Suprapubic skin (tissue), 4 donors: ENCODE data around the gene HES3. TPM values are rescaled to one million over a fixed set of nuclear protein-coding genes. Genes with fewer than 3 reads are reported as not detected.

Experiments
- DNase-seq, 2 donors: peaks; one replicate each; pipeline ENCODE4 v3.0.0-alpha.2; 2019; ENCODE audit warnings: low spot score in 2 of 2
- H3K27ac ChIP-seq: fragments of 200-600 bp; sonication (generic); one replicate; pipeline ENCODE4 v1.5.1; 2019
- H3K27me3 ChIP-seq: fragments of 200-600 bp; sonication (generic); one replicate; pipeline ENCODE4 v1.5.1; 2019
- H3K36me3 ChIP-seq: fragments of 200-600 bp; sonication (generic); one replicate; pipeline ENCODE4 v1.5.1; 2019
- H3K4me1 ChIP-seq: fragments of 200-600 bp; sonication (generic); one replicate; pipeline ENCODE4 v1.5.1; 2019
- H3K4me3 ChIP-seq: fragments of 200-600 bp; sonication (generic); one replicate; pipeline ENCODE4 v1.5.1; 2019; ENCODE audit warnings: mild to moderate bottlenecking
- H3K9me3 ChIP-seq: fragments of 200-600 bp; sonication (generic); one replicate; pipeline ENCODE4 v1.5.1; 2019
- EP300 ChIP-seq: sonication (generic); formaldehyde crosslinking; IDR thresholded peaks from one replicate; pipeline ENCODE4 v1.6.1; 2017; ENCODE audit warnings: antibody characterized with exemption
- POLR2A ChIP-seq, 2 donors: fragments of 450-650 bp; IDR thresholded peaks; one replicate each; pipeline ENCODE4 v1.6.1; 2017; ENCODE audit warnings: antibody characterized with exemption in 2 of 2, mild to moderate bottlenecking in 2 of 2, moderate library complexity in 2 of 2
- POLR2AphosphoS5 ChIP-seq, 3 donors: sonication (generic); formaldehyde crosslinking; IDR thresholded peaks; one replicate each; pipeline ENCODE4 v1.6.1; 2017; ENCODE audit warnings: antibody characterized with exemption in 3 of 3
- WGBS: methylation state at CpG from one replicate; pipeline ENCODE4 v1.1.5; 2018; 5-methylcytosine and 5-hydroxymethylcytosine counted together
- total RNA-seq, 4 donors: library from RNA; depleted of rRNA; stranded (reverse); fragments of >200 nt; gene quantifications; one replicate each; pipeline ENCODE4 v1.1.0, GENCODE V29; 2016
- TF ChIP-seq, protein P1 (sequence below), 2 donors: fragments of 200-600 bp in 1 of 2; fragments of 450-650 bp in 1 of 2; sonication (generic) in 1 of 2; IDR thresholded peaks; one replicate each; pipeline ENCODE4 v1.5.1; 2016 to 2019; ENCODE audit warnings: antibody characterized with exemption in 2 of 2, mild to moderate bottlenecking in 1 of 2, moderate library complexity in 1 of 2

HES3 gene
- total RNA-seq, 4 donors from 2014 or later = not detected

- Histone ChIP-seq H3K4me1 (peaks cover 14% of the 10 kb centered on the region), H3K27ac (no peak overlapping the region), H3K4me3 (no peak overlapping the region), H3K9me3 (no peaks in the 10 kb centered on the region), H3K36me3 (no peaks in the 10 kb centered on the region), H3K27me3 (no peaks in the 10 kb centered on the region)
- no peak for DNase-seq
- TF ChIP-seq, protein P1, sequence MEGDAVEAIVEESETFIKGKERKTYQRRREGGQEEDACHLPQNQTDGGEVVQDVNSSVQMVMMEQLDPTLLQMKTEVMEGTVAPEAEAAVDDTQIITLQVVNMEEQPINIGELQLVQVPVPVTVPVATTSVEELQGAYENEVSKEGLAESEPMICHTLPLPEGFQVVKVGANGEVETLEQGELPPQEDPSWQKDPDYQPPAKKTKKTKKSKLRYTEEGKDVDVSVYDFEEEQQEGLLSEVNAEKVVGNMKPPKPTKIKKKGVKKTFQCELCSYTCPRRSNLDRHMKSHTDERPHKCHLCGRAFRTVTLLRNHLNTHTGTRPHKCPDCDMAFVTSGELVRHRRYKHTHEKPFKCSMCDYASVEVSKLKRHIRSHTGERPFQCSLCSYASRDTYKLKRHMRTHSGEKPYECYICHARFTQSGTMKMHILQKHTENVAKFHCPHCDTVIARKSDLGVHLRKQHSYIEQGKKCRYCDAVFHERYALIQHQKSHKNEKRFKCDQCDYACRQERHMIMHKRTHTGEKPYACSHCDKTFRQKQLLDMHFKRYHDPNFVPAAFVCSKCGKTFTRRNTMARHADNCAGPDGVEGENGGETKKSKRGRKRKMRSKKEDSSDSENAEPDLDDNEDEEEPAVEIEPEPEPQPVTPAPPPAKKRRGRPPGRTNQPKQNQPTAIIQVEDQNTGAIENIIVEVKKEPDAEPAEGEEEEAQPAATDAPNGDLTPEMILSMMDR (IDR thresholded peaks at IDR 0.05) = no peak
- TF ChIP-seq POLR2A (IDR thresholded peaks at IDR 0.05) = no peak
- TF ChIP-seq EP300 = no peak
- no peak for TF ChIP-seq POLR2AphosphoS5 (IDR thresholded peaks at IDR 0.05)
- WGBS = 94% methylated on average over 10 of the region's 10 CpGs
Measured at GRCh38 chr1:6279066-6279465, 35.1 kb downstream of the HES3 start.

- no peak for TF ChIP-seq EP300
- TF ChIP-seq, protein P1 (IDR thresholded peaks at IDR 0.05) = no peak
- TF ChIP-seq POLR2AphosphoS5 (IDR thresholded peaks at IDR 0.05) = no peak
- no peak for TF ChIP-seq POLR2A (IDR thresholded peaks at IDR 0.05)
Measured at GRCh38 chr1:6279613-6280383, 35.8 kb downstream of the HES3 start.

GRCh38 chr1:6280761-6281451 lies 36.9 kb downstream of the HES3 start:
- Histone ChIP-seq H3K27me3 (no peaks in the 10 kb centered on the region), H3K4me1 (peaks cover 11% of the 10 kb centered on the region), H3K27ac (no peak overlapping the region), H3K4me3 (no peak overlapping the region), H3K9me3 (no peaks in the 10 kb centered on the region), H3K36me3 (no peaks in the 10 kb centered on the region)
- WGBS = 66% methylated on average over 6 of the region's 33 CpGs
- TF ChIP-seq EP300 = no peak
- no peak for TF ChIP-seq POLR2A (IDR thresholded peaks at IDR 0.05)
- TF ChIP-seq, protein P1 (IDR thresholded peaks at IDR 0.05) = no peak
- no peak for TF ChIP-seq POLR2AphosphoS5 (IDR thresholded peaks at IDR 0.05)
- DNase-seq = no peak

More at GRCh38 chr1:6279613-6280383, 35.8 kb downstream of the HES3 start:
- Histone ChIP-seq H3K4me3 (no peak overlapping the region), H3K36me3 (no peaks in the 10 kb centered on the region), H3K9me3 (no peaks in the 10 kb centered on the region), H3K27ac (no peak overlapping the region), H3K4me1 (peaks cover 14% of the 10 kb centered on the region), H3K27me3 (no peaks in the 10 kb centered on the region)
- no peak for DNase-seq
- WGBS = 97% methylated on average over 6 of the region's 31 CpGs

DNA sequence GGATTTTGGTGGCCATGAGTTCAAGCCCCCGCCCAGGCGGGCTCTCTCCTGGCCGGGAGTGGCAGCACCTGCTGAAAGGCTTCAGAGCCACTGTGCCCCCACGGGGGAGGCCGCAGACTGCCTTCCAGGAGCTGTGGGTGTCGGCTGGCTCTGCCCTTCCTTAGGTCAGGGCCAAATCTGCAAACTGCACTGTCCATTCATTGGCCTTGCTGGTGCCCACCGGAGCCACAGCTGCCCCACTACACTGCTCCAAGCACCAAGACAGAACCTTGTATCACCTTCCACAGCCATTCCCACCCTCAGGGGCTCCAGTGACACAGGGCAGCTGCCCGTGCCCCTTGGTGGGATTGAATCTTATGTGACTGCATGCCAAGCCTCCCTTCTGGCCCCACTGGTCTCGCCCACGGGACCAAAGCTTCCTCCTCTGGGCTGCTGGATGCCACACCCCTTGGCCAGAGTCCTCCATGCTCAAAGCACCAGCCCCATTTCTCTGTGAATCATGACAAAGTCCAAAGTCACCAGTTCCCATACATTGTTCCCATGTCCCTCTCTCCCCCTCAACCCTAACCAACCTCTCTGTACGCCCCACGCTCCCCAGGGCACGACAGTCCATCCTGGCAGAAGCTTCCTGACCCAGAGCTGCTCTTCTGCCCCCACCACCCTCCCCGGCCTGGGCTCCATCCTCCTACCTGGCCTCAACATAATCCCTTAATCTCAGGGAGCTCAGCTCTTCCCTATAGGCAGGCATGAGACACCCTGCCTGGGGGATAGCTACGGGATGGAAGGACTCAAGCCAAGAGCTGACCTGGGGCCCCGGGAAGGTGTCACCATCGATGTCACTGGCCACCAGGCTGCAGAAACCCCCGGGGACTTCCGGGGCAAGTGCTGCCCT lies 37.8 kb downstream of the HES3 start:
- Histone ChIP-seq H3K36me3 (no peaks in the 10 kb centered on the region), H3K4me1 (peaks cover 3% of the 10 kb centered on the region), H3K27ac (peak overlapping the region; percentile 29), H3K9me3 (no peaks in the 10 kb centered on the region), H3K27me3 (no peaks in the 10 kb centered on the region), H3K4me3 (no peak overlapping the region)
- 81% methylated on average over 13 of the region's 19 CpGs for WGBS
- TF ChIP-seq EP300 = no peak
- TF ChIP-seq, protein P1 (IDR thresholded peaks at IDR 0.05) = no peak
- no peak for TF ChIP-seq POLR2AphosphoS5 (IDR thresholded peaks at IDR 0.05)
- no peak for TF ChIP-seq POLR2A (IDR thresholded peaks at IDR 0.05)
- no peak for DNase-seq
